ENCODE results near the gene ZFC3H1. TPM values are rescaled to one million over a fixed set of nuclear protein-coding genes. Genes with fewer than 3 reads are reported as not detected.
A peak's percentile ranks its signal among the peaks of the same experiment; 100 is the strongest.

Gene ZFC3H1
- total and polyA plus RNA-seq, 9 of the 15 experiments (the other 6 are each of a cell fraction or from before 2014, with no cell fraction given): 14.8 to 80.5 (median 22.1) TPM

GRCh38 chr12:71663561-71664410, at the start of gene ZFC3H1, which contains the start of gene THAP2 (continued):
- 0 out of 2 replicates have a peak, but pooled peaks have one; percentile 32 for TF ChIP-seq RUNX1 (IDR thresholded peaks at IDR 0.05; ENCODE audit: low read depth)
- TF ChIP-seq CTBP1 (IDR thresholded peaks at IDR 0.05; ENCODE audit: borderline replicate concordance): no peak
- peak; percentile 27; the same call in 1 of the 2 replicates for TF ChIP-seq TCF7L2 (IDR thresholded peaks at IDR 0.05; ENCODE audit: low read depth, low read length)
- no peak for TF ChIP-seq MAFG (tag; conservative IDR thresholded peaks at IDR 0.05)
- TF ChIP-seq FOS (IDR thresholded peaks at IDR 0.05; ENCODE audit: extremely low read depth, insufficient read length): no peak
- TF ChIP-seq ZFP91 (CRISPR knock-in tag; IDR thresholded peaks at IDR 0.05): peak; percentile 44; the same call in 1 of the 2 replicates
- TF ChIP-seq SMAD3 (CRISPR knock-in tag; conservative IDR thresholded peaks at IDR 0.05): no peak
- no peak for TF ChIP-seq NCOA4 (IDR thresholded peaks at IDR 0.05; ENCODE audit: partially characterized antibody)
- no peak for TF ChIP-seq ADNP (tag; IDR thresholded peaks at IDR 0.05)
- 0 out of 2 replicates have a peak, but pooled peaks have one; percentile 49 for TF ChIP-seq TAF7 (tag; IDR thresholded peaks at IDR 0.05)
- TF ChIP-seq CUX1 (CRISPR knock-in tag; IDR thresholded peaks at IDR 0.05): no peak
- no peak for TF ChIP-seq ZNF311 (CRISPR knock-in tag; IDR thresholded peaks at IDR 0.05)
- TF ChIP-seq RBM15 (IDR thresholded peaks at IDR 0.05; ENCODE audit: insufficient read depth, low read length): no peak
- peak; percentile 89 to 91 for TF ChIP-seq UBTF (IDR thresholded peaks at IDR 0.05; ENCODE audit: borderline replicate concordance in 1 of 2, low read depth in 2 of 2, low read length in 2 of 2)
- TF ChIP-seq ZNF785 (CRISPR knock-in tag; IDR thresholded peaks at IDR 0.05): no peak
- 0 out of 2 replicates have a peak, but pooled peaks have one; percentile 11 for TF ChIP-seq IRF9 (tag; IDR thresholded peaks at IDR 0.05)
- no peak for TF ChIP-seq ZNF668 (CRISPR knock-in tag; IDR thresholded peaks at IDR 0.05)

Data from K562 (cell line).